Naive thymus-derived CD4-positive, alpha-beta T cell (primary cell): ENCODE results near the gene SOWAHB. TPM values are rescaled to one million over a fixed set of nuclear protein-coding genes. Genes with fewer than 3 reads are reported as not detected.

Experiments
- ATAC-seq: fragments of 150-1000 bp; cut with Tn5 transposase; 2 replicates; pipeline ENCODE4 v1.10.0; 2021; ENCODE audit warnings: mild to moderate bottlenecking, moderate library complexity
- CTCF ChIA-PET: fragments of 350-600 bp; sonication (Branson Sonifier 250); formaldehyde crosslinking; loops from one replicate; lab custom pipeline; 2021; ENCODE audit warnings: antibody characterized with exemption; lab: Charles Lee
- POLR2A ChIA-PET: fragments of 350-600 bp; sonication (Branson Sonifier 250); formaldehyde crosslinking; loops from one replicate; lab custom pipeline; 2021; ENCODE audit warnings: antibody characterized with exemption, inconsistent platforms; lab: Charles Lee
- DNase-seq, 9 donors: peaks; one replicate each; pipeline versions ENCODE4 v3.0.0 to v3.0.0-alpha.2; 2020 to 2022; ENCODE audit warnings: mixed read lengths in 1 of 9
- H3K27ac ChIP-seq: one replicate; pipeline ENCODE4 v1.7.0; 2013; ENCODE audit warnings: mild to moderate bottlenecking, low read depth, low read length, moderate library complexity
- H3K27me3 ChIP-seq, 2 donors: one replicate each; pipeline ENCODE4 v1.7.0; 2013; ENCODE audit warnings: low read length in 2 of 2, mild to moderate bottlenecking in 2 of 2, moderate library complexity in 2 of 2; ENCODE audit not compliant: control insufficient read depth in 2 of 2, insufficient read depth in 2 of 2
- H3K36me3 ChIP-seq, 3 experiments: 1 replicate in 2 of 3; 2 replicates in 1 of 3; pipeline ENCODE4 v1.7.0; 2013; ENCODE audit warnings: low read length in 3 of 3, mild to moderate bottlenecking in 3 of 3, moderate library complexity in 1 of 3; ENCODE audit not compliant: insufficient read depth in 3 of 3, control insufficient read depth in 2 of 3
- H3K4me1 ChIP-seq, 2 donors: one replicate each; pipeline ENCODE4 v1.7.0; 2013; ENCODE audit warnings: low read length in 2 of 2, mild to moderate bottlenecking in 2 of 2, moderate library complexity in 1 of 2; ENCODE audit not compliant: control insufficient read depth in 2 of 2, insufficient read depth in 2 of 2
- H3K4me3 ChIP-seq: 2 replicates; pipeline ENCODE4 v1.7.0; 2013; ENCODE audit warnings: mild to moderate bottlenecking, low read length
- H3K9me3 ChIP-seq, 3 experiments: 1 replicate in 2 of 3; 2 replicates in 1 of 3; pipeline ENCODE4 v1.7.0; 2013; ENCODE audit warnings: low read length in 3 of 3; ENCODE audit not compliant: control insufficient read depth in 2 of 3
- H3K27ac Mint-ChIP-seq, 9 donors: one replicate each; pipeline ENCODE4 v1.8.0; 2020 to 2022; ENCODE audit warnings: mixed read lengths in 9 of 9, mild to moderate bottlenecking in 8 of 9, moderate library complexity in 5 of 9, inconsistent platforms in 2 of 9
- H3K27me3 Mint-ChIP-seq, 5 donors: one replicate each; pipeline ENCODE4 v1.8.0; 2021 to 2022; ENCODE audit warnings: mixed read lengths in 5 of 5, mild to moderate bottlenecking in 1 of 5
- H3K36me3 Mint-ChIP-seq, 5 donors: one replicate each; pipeline ENCODE4 v1.8.0; 2020 to 2022; ENCODE audit warnings: mixed read lengths in 5 of 5, mild to moderate bottlenecking in 3 of 5, inconsistent platforms in 1 of 5
- H3K4me1 Mint-ChIP-seq, 7 donors: one replicate each; pipeline ENCODE4 v1.8.0; 2020 to 2022; ENCODE audit warnings: mixed read lengths in 7 of 7, mild to moderate bottlenecking in 3 of 7, inconsistent platforms in 1 of 7
- H3K4me3 Mint-ChIP-seq, 10 donors: one replicate each; pipeline ENCODE4 v1.8.0; 2020 to 2022; ENCODE audit warnings: mild to moderate bottlenecking in 10 of 10, mixed read lengths in 10 of 10, moderate library complexity in 6 of 10, inconsistent platforms in 2 of 10
- H3K9me3 Mint-ChIP-seq, 11 donors: one replicate each; pipeline ENCODE4 v1.8.0; 2020 to 2022; ENCODE audit warnings: mixed read lengths in 11 of 11, mild to moderate bottlenecking in 4 of 11, inconsistent platforms in 1 of 11, moderate library complexity in 1 of 11
- intact Hi-C, 2 donors: fragments of 100-400 bp; cut with micrococcal nuclease; formaldehyde crosslinking; loops; one replicate each; pipeline ENCODE4 v1.15.1; 2023
- polyA plus RNA-seq, 2 donors: library from polyadenylated mRNA; unstranded; fragments of 300-500 nt; fragmentation: Illumina TruSeq; gene quantifications; one replicate each; pipeline ENCODE4 v1.2.3, GENCODE V29; 2021
- total RNA-seq, 6 experiments: library from RNA in 5 of 6; stranded (reverse) in 5 of 6; gene quantifications; 1 replicate in 5 of 6; 2 replicates in 1 of 6; pipeline ENCODE4 v1.2.3 and lab custom pipeline; 2021 to 2026

The SOWAHB gene, protein sequence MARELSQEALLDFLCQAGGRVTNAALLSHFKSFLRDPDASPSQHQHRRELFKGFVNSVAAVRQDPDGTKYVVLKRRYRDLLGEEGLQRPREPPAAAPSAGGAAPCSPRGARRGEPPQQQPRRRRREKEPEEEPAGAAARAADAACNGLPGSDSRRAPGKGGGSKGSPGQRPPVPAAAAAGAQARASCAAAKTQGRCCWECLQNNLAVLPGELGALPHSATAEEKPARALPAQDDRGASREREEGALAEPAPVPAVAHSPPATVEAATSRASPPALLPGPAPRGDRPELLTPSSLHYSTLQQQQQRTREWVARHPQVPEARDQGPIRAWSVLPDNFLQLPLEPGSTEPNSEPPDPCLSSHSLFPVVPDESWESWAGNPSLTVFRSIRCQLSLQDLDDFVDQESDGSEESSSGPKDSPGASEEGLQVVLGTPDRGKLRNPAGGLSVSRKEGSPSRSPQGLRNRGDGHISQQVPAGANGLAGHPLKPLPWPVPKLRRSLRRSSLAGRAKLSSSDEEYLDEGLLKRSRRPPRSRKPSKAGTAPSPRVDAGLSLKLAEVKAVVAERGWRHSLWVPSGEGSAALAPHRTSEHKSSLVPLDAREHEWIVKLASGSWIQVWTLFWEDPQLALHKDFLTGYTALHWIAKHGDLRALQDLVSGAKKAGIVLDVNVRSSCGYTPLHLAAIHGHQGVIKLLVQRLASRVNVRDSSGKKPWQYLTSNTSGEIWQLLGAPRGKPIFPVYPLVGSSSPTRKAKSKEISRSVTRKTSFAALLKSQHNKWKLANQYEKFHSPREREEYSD
- not detected for total RNA-seq
- polyA plus RNA-seq, result under 1 TPM in 1 of 2 donors, not detected in 1; 0.05 TPM
- not detected for total RNA-seq (lab: John Stamatoyannopoulos, UW)

DNA sequence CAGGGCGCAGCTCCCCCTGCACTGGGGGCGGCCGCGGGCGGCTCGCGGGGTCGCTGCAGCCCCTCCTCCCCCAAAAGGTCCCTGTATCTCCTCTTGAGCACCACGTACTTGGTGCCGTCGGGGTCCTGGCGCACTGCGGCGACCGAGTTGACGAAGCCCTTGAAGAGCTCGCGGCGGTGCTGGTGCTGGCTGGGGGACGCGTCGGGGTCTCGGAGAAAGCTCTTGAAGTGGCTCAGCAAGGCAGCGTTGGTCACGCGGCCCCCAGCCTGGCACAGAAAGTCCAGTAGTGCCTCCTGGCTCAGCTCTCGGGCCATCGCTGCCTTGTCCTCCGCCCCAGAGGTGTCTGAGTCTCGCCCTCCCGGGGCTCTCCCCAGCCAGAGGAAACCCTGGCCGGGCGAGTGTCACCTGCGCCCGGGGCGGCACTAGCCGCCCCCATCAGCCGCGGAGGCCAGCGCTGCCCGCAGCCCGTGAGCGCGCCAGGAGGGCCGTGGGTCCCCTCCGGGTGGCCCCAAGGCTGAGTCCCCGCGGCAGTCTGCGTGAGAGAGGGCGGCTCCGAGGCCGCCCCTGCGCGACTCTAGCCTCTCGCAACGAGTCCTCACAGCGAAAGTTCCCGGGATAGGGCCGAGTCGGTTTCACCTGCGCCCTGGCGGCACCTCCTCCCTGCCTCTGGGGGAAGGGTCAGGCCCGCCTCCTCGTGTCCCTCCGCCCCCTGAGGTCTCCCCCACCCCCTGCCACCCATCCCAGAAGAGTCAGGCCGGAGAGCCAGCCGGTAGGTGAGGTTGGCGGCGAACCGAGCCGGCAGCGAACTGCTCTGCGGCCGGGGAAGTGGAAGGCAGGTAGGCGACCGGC, at the start of gene SOWAHB:
TSS of gene SOWAHB (minus strand) at position 609 of the 849 bp plus-strand sequence. CDS start at position 314, 295 bp downstream.
- peaks cover 5 to 13% (median 10%) of the 10 kb centered on the region in 7 donors for H3K4me1 Mint-ChIP-seq
- peak within 1 kb of the TSS; percentile 60 to 84 (median 76) for H3K4me3 Mint-ChIP-seq
- ChIA-PET CTCF (no interaction called here), POLR2A (no interaction called here)
- Histone ChIP-seq H3K27me3 (peaks cover 8 to 12% of the 10 kb centered on the region in 2 donors), H3K4me3 (peak within 1 kb of the TSS; percentile 49), H3K36me3 (no peaks in the 10 kb centered on the region), H3K4me1 (peaks cover 0 to 4% of the 10 kb centered on the region in 2 donors), H3K27ac (no peak within 1 kb of the TSS), H3K9me3 (no peaks in the 10 kb centered on the region)
- H3K9me3 Mint-ChIP-seq, result no peaks in the 10 kb centered on the region
- peaks cover 19 to 56% (median 34%) of the 10 kb centered on the region in 5 donors for H3K27me3 Mint-ChIP-seq
- H3K36me3 Mint-ChIP-seq, result no peaks in the 10 kb centered on the region
- H3K27ac Mint-ChIP-seq, result no peak within 1 kb of the TSS
- DNase-seq, result peak in 8 of 9 donors; percentile 17 to 39 (median 26)
- peak; percentile 74 for ATAC-seq
- intact Hi-C loops, result loop anchor here in 1 of 2 donors (1.0 to 2.0 kb wide), 2 partner anchors 52 to 147 kb away; partner anchors contain the start of gene SEPTIN11

DNA sequence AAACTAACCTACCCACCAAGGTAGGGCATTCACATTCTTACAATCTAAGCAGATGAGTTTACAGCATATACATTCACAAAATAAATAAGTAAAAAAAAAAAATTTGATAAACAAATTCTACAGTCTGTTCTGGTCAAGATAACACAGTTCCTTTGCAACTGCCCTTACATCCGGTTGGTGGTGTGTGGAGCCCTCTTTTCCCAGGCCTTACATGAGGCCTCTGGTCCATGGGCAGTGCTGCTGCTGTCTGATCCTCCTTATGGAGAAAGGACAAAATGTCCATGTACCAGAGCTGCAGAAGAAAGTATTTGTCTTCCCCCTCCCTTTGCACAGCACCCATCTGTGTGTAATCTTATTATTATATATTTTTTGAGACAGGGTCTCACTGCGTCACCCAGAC, 49.4 kb upstream of the SOWAHB start:
- no peaks in the 10 kb centered on the region for H3K9me3 ChIP-seq
- intact Hi-C loops, result loop anchor here in 1 of 2 donors (5.0 to 10.0 kb wide), 2 partner anchors 245 to 953 kb away; partner anchors contain the start of gene SDAD1
- no peaks in the 10 kb centered on the region for H3K9me3 Mint-ChIP-seq
- DNase-seq, result no peak
- ATAC-seq, result no peak
- peaks cover 0 to 65% (median 0%) of the 10 kb centered on the region in 5 donors for H3K27me3 Mint-ChIP-seq
- CTCF ChIA-PET, result interaction anchor here (0.6 kb wide), 1 partner anchor 155 kb away, joined by 3 read pairs; no protein-coding TSS in a partner anchor
- H3K36me3 ChIP-seq, result no peaks in the 10 kb centered on the region
- POLR2A ChIA-PET, result interaction anchor here (0.6 to 0.8 kb wide), 3 partner anchors 41 to 44 kb away, joined by 3 to 8 read pairs (median 4); no protein-coding TSS in a partner anchor
- peaks cover 0 to 10% of the 10 kb centered on the region in 2 donors for H3K4me1 ChIP-seq
- H3K27me3 ChIP-seq, result no peaks in the 10 kb centered on the region
- no peaks in the 10 kb centered on the region for H3K36me3 Mint-ChIP-seq
- H3K4me3 ChIP-seq, result no peak overlapping the region
- peak overlapping the region in 3 of 10 donors; percentile 42 to 97 (median 52) for H3K4me3 Mint-ChIP-seq
- H3K4me1 Mint-ChIP-seq, result peaks cover 8 to 20% (median 13%) of the 10 kb centered on the region in 7 donors
- H3K27ac Mint-ChIP-seq, result no peak overlapping the region
- H3K27ac ChIP-seq, result no peak overlapping the region

DNA sequence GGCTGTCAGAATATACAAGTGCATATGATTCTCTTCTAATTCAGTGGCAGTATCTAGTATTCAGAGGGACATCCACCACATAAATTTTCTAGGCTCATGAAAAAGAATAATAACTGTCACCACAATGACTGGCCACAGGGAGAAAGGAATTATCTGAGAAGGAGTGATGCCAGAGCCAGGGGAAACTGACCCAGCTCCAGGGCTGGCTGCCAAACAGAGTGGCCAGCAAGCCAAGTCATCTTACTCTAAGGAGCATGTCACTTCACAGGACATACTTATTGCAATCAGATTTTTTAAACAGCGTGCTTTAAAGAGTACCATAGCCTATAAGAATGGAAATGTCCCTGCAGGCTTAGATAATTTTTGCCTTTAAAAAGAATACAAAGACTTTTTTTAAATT, 45.8 kb upstream of the SOWAHB start:
- DNase-seq (no peak), ATAC-seq (no peak)
- no peak overlapping the region for H3K4me3 Mint-ChIP-seq
- H3K27ac Mint-ChIP-seq, result no peak overlapping the region
- H3K36me3 Mint-ChIP-seq, result peaks cover 0 to 4% (median 0%) of the 10 kb centered on the region in 5 donors
- Histone ChIP-seq H3K27ac (no peak overlapping the region), H3K4me3 (no peak overlapping the region), H3K27me3 (no peaks in the 10 kb centered on the region), H3K9me3 (no peaks in the 10 kb centered on the region), H3K36me3 (no peaks in the 10 kb centered on the region), H3K4me1 (peaks cover 0 to 4% of the 10 kb centered on the region in 2 donors)
- intact Hi-C loops, result loop anchor here in 1 of 2 donors (10.0 kb wide), 1 partner anchor 949 kb away; the partner anchor contains the start of gene SDAD1
- peaks cover 0 to 58% (median 0%) of the 10 kb centered on the region in 5 donors for H3K27me3 Mint-ChIP-seq
- H3K4me1 Mint-ChIP-seq, result peaks cover 0 to 5% (median 4%) of the 10 kb centered on the region in 7 donors
- POLR2A ChIA-PET, result no interaction called here
- CTCF ChIA-PET, result interaction anchor here (0.7 kb wide), 1 partner anchor 9 kb away, joined by 3 read pairs; no protein-coding TSS in a partner anchor
- peaks cover 0 to 11% (median 0%) of the 10 kb centered on the region in 11 donors for H3K9me3 Mint-ChIP-seq

DNA sequence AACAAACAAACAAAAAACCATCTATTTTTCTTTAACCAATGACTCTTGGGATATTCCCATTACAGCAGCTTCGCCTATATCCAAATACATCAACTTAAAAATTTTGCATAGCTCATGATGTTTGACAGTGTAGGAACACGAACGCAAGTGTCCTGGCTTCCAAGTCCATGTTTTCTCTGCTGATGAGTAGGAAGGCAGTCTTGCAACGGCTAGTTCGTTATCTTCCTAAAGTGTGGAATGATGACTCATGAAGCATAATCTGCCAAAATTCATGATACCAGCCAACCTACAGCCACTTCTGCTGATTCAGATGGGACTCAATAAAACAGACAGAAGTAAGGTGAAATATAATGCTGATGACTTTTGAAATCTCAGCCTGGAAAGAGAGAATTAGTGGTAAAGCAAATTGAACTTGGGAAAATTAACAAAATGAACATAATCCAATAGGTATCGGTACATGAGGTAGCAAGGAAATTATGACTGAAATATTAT, 45.2 kb upstream of the SOWAHB start:
- Mint-ChIP-seq H3K9me3 (peaks cover 0 to 11% (median 0%) of the 10 kb centered on the region in 11 donors), H3K27ac (no peak overlapping the region), H3K4me3 (no peak overlapping the region), H3K27me3 (peaks cover 0 to 56% (median 0%) of the 10 kb centered on the region in 5 donors), H3K4me1 (no peaks in the 10 kb centered on the region), H3K36me3 (peaks cover 0 to 4% (median 0%) of the 10 kb centered on the region in 5 donors)
- intact Hi-C loops, result loop anchor here in 1 of 2 donors (10.0 kb wide), 1 partner anchor 948 kb away; the partner anchor contains the start of gene SDAD1
- H3K9me3 ChIP-seq, result no peaks in the 10 kb centered on the region
- CTCF ChIA-PET, result no interaction called here
- H3K27ac ChIP-seq, result no peak overlapping the region
- no peak overlapping the region for H3K4me3 ChIP-seq
- H3K4me1 ChIP-seq, result no peaks in the 10 kb centered on the region
- no peak for DNase-seq
- no peak for ATAC-seq
- no peaks in the 10 kb centered on the region for H3K27me3 ChIP-seq
- no peaks in the 10 kb centered on the region for H3K36me3 ChIP-seq
- POLR2A ChIA-PET, result no interaction called here

DNA sequence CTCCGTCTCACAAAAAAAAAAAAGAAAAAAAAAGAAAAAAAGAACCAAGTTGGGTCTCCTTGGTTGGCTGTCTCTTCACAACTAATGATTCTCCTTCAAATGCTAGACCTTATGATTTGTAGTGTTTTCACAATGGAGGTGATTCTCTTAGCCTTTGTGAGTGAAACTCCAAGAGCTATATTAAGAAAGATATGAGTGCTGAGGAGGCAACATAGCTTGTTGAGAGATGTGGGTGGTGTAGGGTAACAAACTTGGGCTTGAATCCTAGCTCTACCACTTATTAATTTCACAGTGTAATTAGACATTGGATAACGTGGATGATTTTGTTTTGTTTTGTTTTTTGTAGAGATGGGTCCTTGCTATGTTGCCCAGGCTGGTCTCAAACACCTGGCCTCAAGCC, 41.2 kb upstream of the SOWAHB start:
- Mint-ChIP-seq H3K27me3 (peaks cover 0 to 40% (median 0%) of the 10 kb centered on the region in 5 donors), H3K4me3 (no peak overlapping the region), H3K9me3 (peaks cover 0 to 11% (median 3%) of the 10 kb centered on the region in 11 donors), H3K4me1 (peaks cover 0 to 5% (median 0%) of the 10 kb centered on the region in 7 donors), H3K27ac (no peak overlapping the region), H3K36me3 (peaks cover 0 to 4% (median 0%) of the 10 kb centered on the region in 5 donors)
- H3K36me3 ChIP-seq, result no peaks in the 10 kb centered on the region
- CTCF ChIA-PET, result no interaction called here
- ATAC-seq (no peak), DNase-seq (no peak)
- H3K9me3 ChIP-seq, result no peaks in the 10 kb centered on the region
- intact Hi-C loops, result no loop called here
- POLR2A ChIA-PET, result no interaction called here
- no peak overlapping the region for H3K4me3 ChIP-seq
- H3K27me3 ChIP-seq, result no peaks in the 10 kb centered on the region
- no peak overlapping the region for H3K27ac ChIP-seq
- no peaks in the 10 kb centered on the region for H3K4me1 ChIP-seq
